Measurements from ENCODE around the gene RASSF6. TPM values are rescaled to one million over a fixed set of nuclear protein-coding genes. Genes with fewer than 3 reads are reported as not detected.
"Not testable (repeated sequence)": the region's sequence is repeated elsewhere in the genome, so short reads cannot be mapped to it uniquely, and the experiment has no call there.

The RASSF6 gene
- 4.4 and 7.0 TPM in 2 replicates for total RNA-seq

GRCh38 chr4:73620115-73620792, at the start of gene RASSF6:
Gene RASSF6 (minus strand): TSS chr4:73620436. CDS start chr4:73611795, 8,641 bp downstream.
- no peaks in the 10 kb centered on the region for H3K27me3 ChIP-seq (ENCODE audit: control insufficient read depth, insufficient read depth, low read length)
- no peak for DNase-seq (ENCODE audit: low read depth)
- H3K36me3 ChIP-seq (ENCODE audit: control insufficient read depth, insufficient read depth, low read length), result no peaks in the 10 kb centered on the region
- H3K4me3 ChIP-seq (ENCODE audit: low read depth, low read length), result peak within 1 kb of the TSS; percentile 32
- no peak for TF ChIP-seq CTCF (IDR thresholded peaks at IDR 0.05; ENCODE audit: insufficient read depth, low read length, poor library complexity, severe bottlenecking)

GRCh38 chr4:73669410-73670183, 49.4 kb upstream of the RASSF6 start:
- Histone ChIP-seq H3K4me3 (ENCODE audit: low read depth, low read length) (no peak overlapping the region), H3K36me3 (ENCODE audit: control insufficient read depth, insufficient read depth, low read length) (no peaks in the 10 kb centered on the region), H3K27me3 (ENCODE audit: control insufficient read depth, insufficient read depth, low read length) (no peaks in the 10 kb centered on the region)
- no peak for DNase-seq (ENCODE audit: low read depth)
- TF ChIP-seq CTCF (IDR thresholded peaks at IDR 0.05; ENCODE audit: insufficient read depth, low read length, poor library complexity, severe bottlenecking), result no peak

GRCh38 chr4:73668782-73669201, 48.6 kb upstream of the RASSF6 start:
- no peak for DNase-seq (ENCODE audit: low read depth)

GRCh38 chr4:73665924-73666323, 45.7 kb upstream of the RASSF6 start:
- DNase-seq (ENCODE audit: low read depth); H3K27me3 ChIP-seq (ENCODE audit: control insufficient read depth, insufficient read depth, low read length); H3K36me3 ChIP-seq (ENCODE audit: control insufficient read depth, insufficient read depth, low read length); H3K4me3 ChIP-seq (ENCODE audit: low read depth, low read length): not testable (repeated sequence)

More at GRCh38 chr4:73668782-73669201, 48.6 kb upstream of the RASSF6 start:
- Histone ChIP-seq H3K27me3 (ENCODE audit: control insufficient read depth, insufficient read depth, low read length) (no peaks in the 10 kb centered on the region), H3K36me3 (ENCODE audit: control insufficient read depth, insufficient read depth, low read length) (no peaks in the 10 kb centered on the region), H3K4me3 (ENCODE audit: low read depth, low read length) (no peak overlapping the region)
- no peak for TF ChIP-seq CTCF (IDR thresholded peaks at IDR 0.05; ENCODE audit: insufficient read depth, low read length, poor library complexity, severe bottlenecking)

GRCh38 chr4:73664470-73664869, 44.2 kb upstream of the RASSF6 start:
- Histone ChIP-seq H3K27me3 (ENCODE audit: control insufficient read depth, insufficient read depth, low read length) (no peaks in the 10 kb centered on the region), H3K4me3 (ENCODE audit: low read depth, low read length) (no peak overlapping the region), H3K36me3 (ENCODE audit: control insufficient read depth, insufficient read depth, low read length) (no peaks in the 10 kb centered on the region)
- DNase-seq (ENCODE audit: low read depth), result no peak
- TF ChIP-seq CTCF (IDR thresholded peaks at IDR 0.05; ENCODE audit: insufficient read depth, low read length, poor library complexity, severe bottlenecking), result no peak

GRCh38 chr4:73663576-73663975, 43.3 kb upstream of the RASSF6 start:
- TF ChIP-seq CTCF (IDR thresholded peaks at IDR 0.05; ENCODE audit: insufficient read depth, low read length, poor library complexity, severe bottlenecking), result no peak
- H3K4me3 ChIP-seq (ENCODE audit: low read depth, low read length), result no peak overlapping the region
- DNase-seq (ENCODE audit: low read depth), result no peak
- no peaks in the 10 kb centered on the region for H3K27me3 ChIP-seq (ENCODE audit: control insufficient read depth, insufficient read depth, low read length)
- no peaks in the 10 kb centered on the region for H3K36me3 ChIP-seq (ENCODE audit: control insufficient read depth, insufficient read depth, low read length)

Measured in kidney epithelial cell (primary cell).